Endometrial microvascular endothelial cells (primary cell): ENCODE data around the gene SLC27A6. TPM values are rescaled to one million over a fixed set of nuclear protein-coding genes. Genes with fewer than 3 reads are reported as not detected.

Source experiments
- total RNA-seq: library from RNA; depleted of rRNA; stranded (reverse); fragments of >200 nt; gene quantifications from one replicate; pipeline ENCODE4 v1.2.3, GENCODE V29; 2015; ENCODE audit errors: inconsistent ontology term

SLC27A6 gene
- total RNA-seq, 1 donor from 2014 or later = not detected

Other genes with a start within 250 kb of the SLC27A6 start
- 29.5 TPM for gene ISOC1, start 129.3 kb downstream of the SLC27A6 start, total RNA-seq